Glutamatergic neuron (in vitro differentiated cells): ENCODE data around the gene PHC3. TPM values are rescaled to one million over a fixed set of nuclear protein-coding genes. Genes with fewer than 3 reads are reported as not detected.
A peak's percentile ranks its signal among the peaks of the same experiment; 100 is the strongest.

Experiments used
- DNase-seq: peaks from one replicate; pipeline ENCODE4 v3.0.0; 2022
- H3K27ac Mint-ChIP-seq: one replicate; pipeline ENCODE4 v1.8.0; 2020; ENCODE audit warnings: mild to moderate bottlenecking, mixed read lengths, inconsistent platforms; ENCODE audit not compliant: unreplicated experiment
- H3K27me3 Mint-ChIP-seq: one replicate; pipeline ENCODE4 v1.8.0; 2020; ENCODE audit warnings: mild to moderate bottlenecking, moderate library complexity, mixed read lengths, inconsistent platforms; ENCODE audit not compliant: unreplicated experiment
- H3K36me3 Mint-ChIP-seq: one replicate; pipeline ENCODE4 v1.8.0; 2020; ENCODE audit warnings: mild to moderate bottlenecking, mixed read lengths, inconsistent platforms; ENCODE audit not compliant: unreplicated experiment
- H3K4me1 Mint-ChIP-seq: one replicate; pipeline ENCODE4 v1.8.0; 2020; ENCODE audit warnings: mild to moderate bottlenecking, low read depth, mixed read lengths, inconsistent platforms; ENCODE audit not compliant: unreplicated experiment
- H3K4me3 Mint-ChIP-seq: one replicate; pipeline ENCODE4 v1.8.0; 2020; ENCODE audit warnings: mild to moderate bottlenecking, mixed read lengths, inconsistent platforms; ENCODE audit not compliant: unreplicated experiment
- H3K9me3 Mint-ChIP-seq: one replicate; pipeline ENCODE4 v1.8.0; 2020; ENCODE audit warnings: mild to moderate bottlenecking, moderate library complexity, mixed read lengths, inconsistent platforms; ENCODE audit not compliant: unreplicated experiment
- CTCF ChIP-seq: fragments of 200-600 bp; sonication (generic); IDR thresholded peaks from one replicate; pipeline ENCODE4 v1.5.0; 2021; ENCODE audit not compliant: partially characterized antibody, unreplicated experiment
- total RNA-seq: library from RNA; stranded (reverse); fragmentation: NEBNext Ultra II Directional; extraction: Animal tissue kit (Norgen Biotek cat#: 25700); gene quantifications from one replicate; pipeline ENCODE4 v1.2.1, GENCODE V29; 2021; ENCODE audit not compliant: unreplicated experiment

PHC3 gene
- total RNA-seq, 1 donor from 2014 or later = 31.9 TPM

DNA sequence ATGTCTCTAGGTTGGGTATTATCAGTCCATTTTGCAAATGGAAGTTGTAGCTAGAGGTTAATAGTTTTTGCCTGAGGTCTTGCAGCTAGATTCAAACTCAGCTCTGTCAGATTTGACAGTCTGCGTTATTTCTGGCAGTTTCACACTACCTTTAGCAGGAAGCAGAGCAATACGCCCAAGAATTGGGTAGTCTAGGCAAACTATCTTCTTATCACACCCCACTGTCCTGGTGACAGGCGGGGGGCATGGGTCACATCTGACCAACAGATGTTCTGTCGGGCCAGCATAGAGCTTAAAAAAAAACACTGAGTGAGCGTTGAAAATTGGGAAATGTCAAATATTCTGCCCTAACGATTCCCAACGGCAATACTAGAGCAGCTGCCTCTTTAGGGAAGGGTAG, 138.0 kb downstream of the PHC3 start:
- H3K27me3 Mint-ChIP-seq = peaks cover 7% of the 10 kb centered on the region
- H3K36me3 Mint-ChIP-seq = no peaks in the 10 kb centered on the region
- TF ChIP-seq CTCF = no peak
- H3K27ac Mint-ChIP-seq = no peak overlapping the region
- no peak overlapping the region for H3K4me3 Mint-ChIP-seq
- no peak for DNase-seq
- H3K4me1 Mint-ChIP-seq = peaks cover 3% of the 10 kb centered on the region
- H3K9me3 Mint-ChIP-seq = no peaks in the 10 kb centered on the region

GRCh38 chr3:170040418-170040817, 141.1 kb downstream of the PHC3 start:
- no peak overlapping the region for H3K27ac Mint-ChIP-seq
- H3K4me1 Mint-ChIP-seq = no peaks in the 10 kb centered on the region
- peaks cover 7% of the 10 kb centered on the region for H3K27me3 Mint-ChIP-seq
- no peaks in the 10 kb centered on the region for H3K36me3 Mint-ChIP-seq
- H3K9me3 Mint-ChIP-seq = no peaks in the 10 kb centered on the region
- H3K4me3 Mint-ChIP-seq = no peak overlapping the region
- TF ChIP-seq CTCF = no peak
- no peak for DNase-seq

DNA sequence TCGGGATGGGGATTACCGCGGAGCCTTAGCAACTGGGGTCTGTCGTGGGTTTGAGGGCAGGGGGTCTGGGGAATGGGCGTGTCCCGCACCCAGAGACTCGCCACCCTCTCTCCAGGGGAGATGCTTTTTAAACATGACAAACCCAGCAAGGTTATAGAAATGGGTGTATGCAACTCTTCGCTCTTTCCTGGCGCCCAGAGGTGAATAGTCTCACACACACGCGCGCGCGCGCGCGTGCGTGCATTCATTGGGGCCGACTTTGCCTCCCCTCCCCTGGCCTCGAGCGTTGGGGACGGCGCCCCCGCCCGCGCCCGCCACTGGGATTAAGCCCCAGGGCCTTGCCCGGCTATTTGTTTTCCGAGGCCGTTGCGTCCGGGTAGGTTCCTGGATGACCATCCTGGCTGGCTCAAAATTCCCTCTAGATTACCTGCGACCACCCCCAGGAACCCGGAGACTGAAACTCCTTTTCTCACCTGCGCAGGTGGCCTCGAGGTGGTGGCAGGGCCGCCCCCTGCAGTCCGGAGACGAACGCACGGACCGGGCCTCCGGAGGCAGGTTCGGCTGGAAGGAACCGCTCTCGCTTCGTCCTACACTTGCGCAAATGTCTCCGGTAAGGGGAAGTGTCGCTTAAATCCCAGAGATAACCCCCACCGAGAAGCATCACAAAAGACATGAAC, 143.0 kb downstream of the PHC3 start:
- peaks cover 5% of the 10 kb centered on the region for H3K27me3 Mint-ChIP-seq
- no peaks in the 10 kb centered on the region for H3K4me1 Mint-ChIP-seq
- H3K27ac Mint-ChIP-seq = no peak overlapping the region
- no peak for TF ChIP-seq CTCF
- no peaks in the 10 kb centered on the region for H3K9me3 Mint-ChIP-seq
- H3K36me3 Mint-ChIP-seq = no peaks in the 10 kb centered on the region
- H3K4me3 Mint-ChIP-seq = peak overlapping the region; percentile 81
- peak; percentile 21 for DNase-seq

Other genes starting within 250 kb of the PHC3 start
- 75.5 TPM for gene SEC62, start 214.9 kb downstream of the PHC3 start, total RNA-seq
- gene GPR160, start 143.7 kb downstream of the PHC3 start, total RNA-seq = not detected
- 175 TPM for gene PRKCI, start 40.7 kb upstream of the PHC3 start, total RNA-seq
- gene SKIL, start 176.0 kb upstream of the PHC3 start, total RNA-seq = 52.3 TPM
- 0.44 TPM for gene CLDN11, start 237.1 kb upstream of the PHC3 start, total RNA-seq